Activated CD4-positive, alpha-beta memory T cell treated with anti-CD3 and anti-CD28 coated beads, Interleukin-2, amount 10 ng/mL, durations not matched to agents 7 days and 5 days (primary cell): ENCODE data around the gene SLC9A5. TPM values are rescaled to one million over a fixed set of nuclear protein-coding genes. Genes with fewer than 3 reads are reported as not detected.

ENCODE experiments used
- CTCF ChIA-PET: fragments of 350-600 bp; sonication (Branson Sonifier 250); formaldehyde crosslinking; loops from one replicate; lab custom pipeline; 2021; ENCODE audit warnings: antibody characterized with exemption, inconsistent platforms; lab: Charles Lee
- POLR2A ChIA-PET: fragments of 350-600 bp; sonication (Branson Sonifier 250); formaldehyde crosslinking; loops from one replicate; lab custom pipeline; 2021; ENCODE audit warnings: antibody characterized with exemption; lab: Charles Lee
- DNase-seq: peaks from one replicate; pipeline ENCODE4 v3.0.0-alpha.2; 2020
- H3K27ac Mint-ChIP-seq: one replicate; pipeline ENCODE4 v1.8.0; 2021; ENCODE audit warnings: mild to moderate bottlenecking, mixed read lengths
- H3K27me3 Mint-ChIP-seq: one replicate; pipeline ENCODE4 v1.8.0; 2021; ENCODE audit warnings: mixed read lengths
- H3K36me3 Mint-ChIP-seq: one replicate; pipeline ENCODE4 v1.8.0; 2021; ENCODE audit warnings: low read depth, mixed read lengths
- H3K4me1 Mint-ChIP-seq: one replicate; pipeline ENCODE4 v1.8.0; 2021; ENCODE audit warnings: mixed read lengths
- H3K4me3 Mint-ChIP-seq: one replicate; pipeline ENCODE4 v1.8.0; 2021; ENCODE audit warnings: mild to moderate bottlenecking, mixed read lengths
- H3K9me3 Mint-ChIP-seq: one replicate; pipeline ENCODE4 v1.8.0; 2021; ENCODE audit warnings: mixed read lengths
- total RNA-seq, 2 experiments: library from RNA; stranded (reverse); gene quantifications; one replicate each; pipeline ENCODE4 v1.2.3, GENCODE V29; 2021

SLC9A5 gene
- total RNA-seq, 2 experiments from 2014 or later: 2.2 to 2.8 TPM

DNA sequence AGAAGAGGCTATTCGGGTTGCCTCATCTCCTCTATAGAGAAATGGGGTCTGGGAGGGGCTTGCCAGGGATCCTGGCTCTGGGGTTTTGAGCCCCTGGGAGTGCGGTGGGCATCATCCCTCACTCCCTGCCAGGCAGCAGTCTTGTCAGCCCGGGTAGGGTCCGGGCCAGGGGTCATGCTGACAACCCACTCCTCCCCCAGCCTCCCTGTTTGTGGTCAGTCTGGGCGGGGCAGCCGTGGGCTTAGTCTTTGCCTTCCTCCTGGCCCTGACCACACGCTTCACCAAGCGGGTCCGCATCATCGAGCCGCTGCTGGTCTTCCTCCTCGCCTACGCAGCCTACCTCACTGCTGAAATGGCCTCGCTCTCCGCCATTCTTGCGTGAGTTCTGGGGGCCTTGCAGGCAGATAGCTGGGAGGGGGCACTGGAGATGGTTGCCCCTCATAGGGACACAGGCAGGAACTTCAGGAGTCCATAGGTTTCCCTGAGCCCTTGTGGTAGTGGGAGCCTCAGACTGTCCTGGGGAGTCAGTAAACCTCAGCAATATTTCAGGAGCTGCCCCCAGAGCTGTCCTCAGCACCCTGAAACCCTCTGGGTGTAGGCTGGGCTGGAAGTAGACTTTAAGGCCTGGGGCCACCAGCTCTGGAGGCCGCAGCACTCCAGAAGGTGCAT, 6.9 kb downstream of the SLC9A5 start:
- H3K4me1 Mint-ChIP-seq: no peaks in the 10 kb centered on the region
- no peak overlapping the region for H3K4me3 Mint-ChIP-seq
- H3K27ac Mint-ChIP-seq: no peak overlapping the region
- ChIA-PET CTCF (no interaction called here), POLR2A (no interaction called here)
- no peaks in the 10 kb centered on the region for H3K36me3 Mint-ChIP-seq
- no peak for DNase-seq
- H3K9me3 Mint-ChIP-seq: no peaks in the 10 kb centered on the region
- H3K27me3 Mint-ChIP-seq: no peaks in the 10 kb centered on the region

DNA sequence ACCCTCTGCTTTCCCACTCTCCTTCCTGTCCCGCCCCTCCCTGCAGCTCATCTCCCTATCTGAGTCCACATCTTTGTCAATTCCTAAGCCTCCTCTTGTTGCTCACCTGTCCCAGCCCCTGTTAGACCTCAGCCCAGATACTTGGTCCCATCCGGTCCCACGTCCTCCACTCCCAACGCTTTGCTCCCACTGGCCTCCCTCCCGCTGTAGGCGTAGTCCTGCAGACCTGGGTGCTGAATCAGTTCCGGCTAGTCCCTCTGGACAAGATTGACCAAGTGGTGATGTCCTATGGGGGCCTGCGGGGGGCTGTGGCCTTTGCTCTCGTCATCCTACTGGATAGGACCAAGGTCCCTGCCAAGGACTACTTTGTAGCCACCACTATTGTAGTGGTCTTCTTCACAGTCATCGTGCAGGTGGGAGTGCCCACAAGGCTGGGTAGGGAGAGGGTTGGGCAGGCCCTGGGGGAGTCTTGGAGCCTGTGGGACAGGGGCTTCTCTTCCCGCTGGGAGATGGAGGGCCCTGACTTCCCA, 8.0 kb downstream of the SLC9A5 start:
- no peak for DNase-seq
- no peaks in the 10 kb centered on the region for H3K36me3 Mint-ChIP-seq

GRCh38 chr16:67257486-67258160, 8.8 kb downstream of the SLC9A5 start:
- Mint-ChIP-seq H3K27me3 (peaks cover 2% of the 10 kb centered on the region), H3K27ac (no peak overlapping the region), H3K4me3 (no peak overlapping the region), H3K36me3 (no peaks in the 10 kb centered on the region), H3K9me3 (no peaks in the 10 kb centered on the region), H3K4me1 (no peaks in the 10 kb centered on the region)
- DNase-seq: no peak
- CTCF ChIA-PET: interaction anchor here (1.4 kb wide), 1 partner anchor 9 kb away, joined by 5 read pairs; the partner anchor contains the start of gene SLC9A5
- POLR2A ChIA-PET: interaction anchor here (0.8 to 1.1 kb wide), 3 partner anchors 11 to 31 kb away, joined by 3 to 4 read pairs (median 3); partner anchors contain the start of gene TMEM208

More for the DNA sequence above, 8.0 kb downstream of the SLC9A5 start:
- ChIA-PET CTCF (no interaction called here), POLR2A (interaction anchor here (1.1 kb wide), 1 partner anchor 30 kb away, joined by 4 read pairs; the partner anchor contains the start of gene TMEM208)
- Mint-ChIP-seq H3K4me3 (no peak overlapping the region), H3K27ac (no peak overlapping the region), H3K9me3 (no peaks in the 10 kb centered on the region), H3K4me1 (no peaks in the 10 kb centered on the region), H3K27me3 (no peaks in the 10 kb centered on the region)

GRCh38 chr16:67258161-67258835, 9.5 kb downstream of the SLC9A5 start:
- DNase-seq: no peak
- ChIA-PET POLR2A (interaction anchor here (0.8 to 1.1 kb wide), 2 partner anchors 12 to 22 kb away, joined by 3 read pairs; no protein-coding TSS in a partner anchor), CTCF (interaction anchor here (1.4 kb wide), 1 partner anchor 10 kb away, joined by 5 read pairs; the partner anchor contains the start of gene SLC9A5)
- no peak overlapping the region for H3K27ac Mint-ChIP-seq
- H3K27me3 Mint-ChIP-seq: peaks cover 9% of the 10 kb centered on the region
- no peaks in the 10 kb centered on the region for H3K4me1 Mint-ChIP-seq
- H3K36me3 Mint-ChIP-seq: no peaks in the 10 kb centered on the region
- no peaks in the 10 kb centered on the region for H3K9me3 Mint-ChIP-seq
- no peak overlapping the region for H3K4me3 Mint-ChIP-seq

- CTCF ChIA-PET: interaction anchor here (0.7 to 1.9 kb wide), 10 partner anchors 11 to 242 kb away, joined by 3 to 16 read pairs (median 4); partner anchors contain the start of gene SLC9A5
- Mint-ChIP-seq H3K36me3 (no peaks in the 10 kb centered on the region), H3K4me3 (no peak overlapping the region), H3K4me1 (no peaks in the 10 kb centered on the region), H3K27ac (no peak overlapping the region), H3K27me3 (peaks cover 9% of the 10 kb centered on the region), H3K9me3 (no peaks in the 10 kb centered on the region)
- POLR2A ChIA-PET: interaction anchor here (0.6 to 1.8 kb wide), 2 partner anchors 10 to 86 kb away, joined by 4 to 6 read pairs; partner anchors contain the start of gene SLC9A5
- no peak for DNase-seq
Observed at GRCh38 chr16:67259705-67260104, 10.9 kb downstream of the SLC9A5 start.

DNA sequence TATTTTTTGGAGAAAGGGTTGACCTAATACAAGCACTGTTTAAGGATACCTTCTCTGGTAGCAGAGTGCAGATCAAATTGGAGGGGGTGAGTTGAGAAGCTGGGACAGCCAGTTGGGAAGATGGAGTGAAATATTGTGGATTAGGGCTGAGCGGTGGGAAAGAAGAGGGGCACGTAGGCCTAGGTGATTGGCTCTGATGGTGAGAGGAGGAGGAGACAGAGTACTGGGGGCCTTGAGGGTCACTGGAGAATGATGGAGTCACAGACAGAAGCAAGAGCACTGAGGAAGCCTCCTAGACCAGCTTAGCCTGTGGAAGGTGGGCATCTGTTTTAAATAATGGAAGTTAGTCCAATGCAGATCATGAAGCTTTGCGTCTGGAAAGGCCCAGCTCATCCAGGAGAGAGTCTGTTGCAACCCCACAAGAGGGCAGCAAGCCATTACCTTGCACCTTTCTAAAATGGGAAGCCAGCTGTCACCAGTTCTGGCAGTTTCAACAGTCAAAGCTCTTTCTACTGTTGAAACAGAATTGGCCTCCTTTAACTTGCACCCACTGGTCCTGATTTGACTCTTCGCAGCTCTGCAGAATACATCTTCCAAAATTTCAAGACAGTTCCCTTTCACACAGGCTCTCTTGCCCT, 11.8 kb downstream of the SLC9A5 start:
- peaks cover 9% of the 10 kb centered on the region for H3K27me3 Mint-ChIP-seq
- POLR2A ChIA-PET: interaction anchor here (0.7 to 1.8 kb wide), 3 partner anchors 11 to 51 kb away, joined by 3 to 6 read pairs (median 5); partner anchors contain the start of genes FHOD1 and SLC9A5
- no peaks in the 10 kb centered on the region for H3K9me3 Mint-ChIP-seq
- no peak overlapping the region for H3K27ac Mint-ChIP-seq
- H3K36me3 Mint-ChIP-seq: no peaks in the 10 kb centered on the region
- DNase-seq: peak; percentile 46
- no peak overlapping the region for H3K4me3 Mint-ChIP-seq
- CTCF ChIA-PET: interaction anchor here (0.6 to 1.9 kb wide), 23 partner anchors 11 to 313 kb away, joined by 3 to 16 read pairs (median 4); partner anchors contain the start of genes ATP6V0D1 and SLC9A5
- H3K4me1 Mint-ChIP-seq: no peaks in the 10 kb centered on the region

DNA sequence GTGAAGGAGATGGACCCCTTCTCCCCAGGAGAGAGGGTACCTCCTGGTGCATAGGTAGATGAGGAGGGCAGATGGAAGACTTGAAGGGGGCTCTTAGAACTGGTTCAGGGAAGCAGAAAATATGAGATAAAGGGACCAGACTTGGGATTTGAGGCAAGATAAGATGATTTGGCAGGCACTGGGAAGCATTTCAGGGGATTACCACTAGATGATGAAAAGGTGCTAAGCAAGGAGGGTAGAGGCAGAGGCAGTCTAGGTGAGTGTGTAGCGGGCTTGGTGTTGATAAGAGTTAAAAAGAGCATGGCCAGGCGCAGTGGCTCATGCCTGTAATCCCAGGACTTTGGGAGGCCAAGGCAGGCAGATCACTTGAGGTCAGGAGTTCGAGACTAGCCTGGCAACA, 14.4 kb downstream of the SLC9A5 start:
- Mint-ChIP-seq H3K4me3 (no peak overlapping the region), H3K36me3 (no peaks in the 10 kb centered on the region), H3K9me3 (no peaks in the 10 kb centered on the region), H3K27me3 (peaks cover 9% of the 10 kb centered on the region), H3K27ac (no peak overlapping the region), H3K4me1 (no peaks in the 10 kb centered on the region)
- ChIA-PET POLR2A (interaction anchor here (1.8 kb wide), 1 partner anchor 15 kb away, joined by 6 read pairs; the partner anchor contains the start of genes FHOD1 and SLC9A5), CTCF (no interaction called here)
- no peak for DNase-seq

GRCh38 chr16:67264277-67264676, 15.5 kb downstream of the SLC9A5 start:
- DNase-seq: no peak
- no peaks in the 10 kb centered on the region for H3K9me3 Mint-ChIP-seq
- no peak overlapping the region for H3K4me3 Mint-ChIP-seq
- no peak overlapping the region for H3K27ac Mint-ChIP-seq
- ChIA-PET POLR2A (interaction anchor here (0.7 to 1.8 kb wide), 2 partner anchors 16 to 37 kb away, joined by 3 to 6 read pairs; partner anchors contain the start of genes FHOD1, SLC9A5 and TMEM208), CTCF (interaction anchor here (0.6 to 1.3 kb wide), 4 partner anchors 14 to 306 kb away, joined by 3 read pairs; no protein-coding TSS in a partner anchor)
- H3K27me3 Mint-ChIP-seq: peaks cover 9% of the 10 kb centered on the region
- no peaks in the 10 kb centered on the region for H3K4me1 Mint-ChIP-seq
- no peaks in the 10 kb centered on the region for H3K36me3 Mint-ChIP-seq

GRCh38 chr16:67264866-67265265, 16.1 kb downstream of the SLC9A5 start:
- H3K4me1 Mint-ChIP-seq: no peaks in the 10 kb centered on the region
- H3K27me3 Mint-ChIP-seq: peaks cover 9% of the 10 kb centered on the region
- no peaks in the 10 kb centered on the region for H3K36me3 Mint-ChIP-seq
- no peak overlapping the region for H3K4me3 Mint-ChIP-seq
- no peak for DNase-seq
- CTCF ChIA-PET: interaction anchor here (0.6 to 1.3 kb wide), 3 partner anchors 14 to 306 kb away, joined by 3 read pairs; no protein-coding TSS in a partner anchor
- H3K27ac Mint-ChIP-seq: no peak overlapping the region
- POLR2A ChIA-PET: interaction anchor here (1.8 kb wide), 1 partner anchor 17 kb away, joined by 6 read pairs; the partner anchor contains the start of genes FHOD1 and SLC9A5
- H3K9me3 Mint-ChIP-seq: no peaks in the 10 kb centered on the region

- ChIA-PET CTCF (no interaction called here), POLR2A (interaction anchor here (1.0 to 1.1 kb wide), 2 partner anchors 13 to 20 kb away, joined by 4 read pairs; no protein-coding TSS in a partner anchor)
- no peak overlapping the region for H3K27ac Mint-ChIP-seq
- DNase-seq: no peak
- H3K4me1 Mint-ChIP-seq: no peaks in the 10 kb centered on the region
- no peaks in the 10 kb centered on the region for H3K9me3 Mint-ChIP-seq
- H3K27me3 Mint-ChIP-seq: peaks cover 9% of the 10 kb centered on the region
- H3K4me3 Mint-ChIP-seq: no peak overlapping the region
- H3K36me3 Mint-ChIP-seq: no peaks in the 10 kb centered on the region
Observed at GRCh38 chr16:67265834-67266233, 17.1 kb downstream of the SLC9A5 start.

DNA sequence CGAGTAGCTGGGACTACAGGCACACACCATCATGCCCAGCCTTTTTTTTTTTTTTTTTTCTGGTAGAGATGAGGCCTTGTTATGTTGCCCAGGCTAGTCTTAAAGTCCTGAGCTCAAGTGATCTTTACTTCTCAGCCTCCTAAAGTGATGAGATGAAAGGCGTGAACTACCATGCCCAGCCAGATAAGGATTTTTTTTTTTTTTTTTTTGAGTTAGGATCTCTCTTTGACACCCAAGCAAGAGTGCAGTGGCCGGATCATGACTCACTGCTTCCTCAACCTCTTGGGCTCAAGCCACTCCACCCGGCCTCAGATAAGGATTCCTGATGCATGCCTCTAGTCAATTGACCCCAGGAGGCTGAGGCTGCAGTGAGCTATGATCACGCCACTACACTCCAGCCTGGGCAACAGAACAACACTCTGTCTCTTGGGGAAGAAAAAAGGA, 19.4 kb downstream of the SLC9A5 start:
- Mint-ChIP-seq H3K36me3 (no peaks in the 10 kb centered on the region), H3K4me1 (no peaks in the 10 kb centered on the region), H3K4me3 (no peak overlapping the region), H3K27me3 (peaks cover 2% of the 10 kb centered on the region), H3K27ac (no peak overlapping the region), H3K9me3 (no peaks in the 10 kb centered on the region)
- CTCF ChIA-PET: interaction anchor here (0.7 to 1.3 kb wide), 2 partner anchors 56 to 160 kb away, joined by 4 to 5 read pairs; no protein-coding TSS in a partner anchor
- POLR2A ChIA-PET: interaction anchor here (1.5 kb wide), 1 partner anchor 160 kb away, joined by 3 read pairs; no protein-coding TSS in a partner anchor
- DNase-seq: no peak
